ENCODE results near the gene MSMB.

DNA sequence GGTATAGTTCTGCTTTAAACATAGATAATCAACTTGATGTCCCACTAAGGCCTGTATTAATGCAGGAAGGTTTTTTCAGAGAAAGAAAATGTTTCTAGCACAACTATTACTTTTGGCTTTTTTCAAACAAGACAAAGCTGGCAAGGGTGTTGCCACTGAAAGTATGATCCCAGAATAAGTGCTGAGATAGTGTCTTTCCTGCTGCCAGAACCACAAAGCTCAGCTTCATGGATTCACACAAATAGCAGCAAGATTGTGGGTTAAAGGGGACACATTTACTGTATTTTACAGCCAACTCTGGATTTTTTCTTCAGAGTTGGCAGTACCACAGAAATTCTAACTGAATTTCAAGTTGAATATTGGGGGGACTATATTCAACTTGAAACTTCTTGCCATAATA lies 20.0 kb downstream of the MSMB start:
- TF ChIP-seq, protein P1, sequence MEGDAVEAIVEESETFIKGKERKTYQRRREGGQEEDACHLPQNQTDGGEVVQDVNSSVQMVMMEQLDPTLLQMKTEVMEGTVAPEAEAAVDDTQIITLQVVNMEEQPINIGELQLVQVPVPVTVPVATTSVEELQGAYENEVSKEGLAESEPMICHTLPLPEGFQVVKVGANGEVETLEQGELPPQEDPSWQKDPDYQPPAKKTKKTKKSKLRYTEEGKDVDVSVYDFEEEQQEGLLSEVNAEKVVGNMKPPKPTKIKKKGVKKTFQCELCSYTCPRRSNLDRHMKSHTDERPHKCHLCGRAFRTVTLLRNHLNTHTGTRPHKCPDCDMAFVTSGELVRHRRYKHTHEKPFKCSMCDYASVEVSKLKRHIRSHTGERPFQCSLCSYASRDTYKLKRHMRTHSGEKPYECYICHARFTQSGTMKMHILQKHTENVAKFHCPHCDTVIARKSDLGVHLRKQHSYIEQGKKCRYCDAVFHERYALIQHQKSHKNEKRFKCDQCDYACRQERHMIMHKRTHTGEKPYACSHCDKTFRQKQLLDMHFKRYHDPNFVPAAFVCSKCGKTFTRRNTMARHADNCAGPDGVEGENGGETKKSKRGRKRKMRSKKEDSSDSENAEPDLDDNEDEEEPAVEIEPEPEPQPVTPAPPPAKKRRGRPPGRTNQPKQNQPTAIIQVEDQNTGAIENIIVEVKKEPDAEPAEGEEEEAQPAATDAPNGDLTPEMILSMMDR (conservative IDR thresholded peaks at IDR 0.05): no peak
- TF ChIP-seq EZH2 (IDR thresholded peaks at IDR 0.05; ENCODE audit: low read depth): no peak

Data from PC-9 (cell line).